ENCODE results near the gene EXD3. TPM values are rescaled to one million over a fixed set of nuclear protein-coding genes. Genes with fewer than 3 reads are reported as not detected.

The EXD3 gene
- total RNA-seq, 1 experiment from 2014 or later = 14.1 TPM

GRCh38 chr9:137432687-137433348 is 9.9 kb upstream of the EXD3 start:
- no peak for DNase-seq (ENCODE audit: low spot score)

GRCh38 chr9:137431416-137431931 is 8.5 kb upstream of the EXD3 start:
- DNase-seq (ENCODE audit: low spot score) = no peak

DNA sequence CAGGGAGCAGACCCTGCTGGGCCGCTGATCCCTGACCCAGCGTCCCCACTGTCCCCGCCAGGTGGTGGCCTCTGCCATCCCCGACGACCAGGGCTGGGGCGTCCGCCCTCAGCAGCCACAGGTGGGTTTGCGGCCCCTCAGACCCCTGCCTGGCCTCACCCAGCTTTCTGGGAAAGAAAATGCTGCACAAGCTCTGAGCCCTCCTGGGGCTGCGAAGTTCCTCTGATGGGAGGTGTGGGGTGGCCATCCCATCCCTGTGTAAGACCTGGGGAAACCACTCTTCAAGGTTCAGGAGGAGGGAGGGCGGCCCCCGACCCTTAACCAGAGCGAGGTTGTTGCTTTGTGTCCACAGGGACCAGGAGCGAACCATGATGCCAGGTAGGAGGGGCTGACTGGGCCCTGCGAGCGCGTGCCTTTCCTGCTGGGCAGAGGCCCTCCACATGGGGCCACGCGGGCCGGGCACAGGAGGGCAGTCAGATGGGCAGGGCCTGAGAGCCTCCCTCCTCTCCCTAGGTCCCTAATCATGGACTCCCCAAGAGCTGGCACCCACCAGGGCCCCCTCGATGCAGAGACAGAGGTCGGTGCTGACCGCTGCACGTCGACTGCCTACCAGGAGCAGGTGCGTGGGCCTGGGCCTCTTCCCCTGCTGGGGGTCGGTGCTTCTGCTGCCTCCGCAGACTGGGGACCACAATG is 7.9 kb upstream of the EXD3 start:
- DNase-seq (ENCODE audit: low spot score) = no peak

DNA sequence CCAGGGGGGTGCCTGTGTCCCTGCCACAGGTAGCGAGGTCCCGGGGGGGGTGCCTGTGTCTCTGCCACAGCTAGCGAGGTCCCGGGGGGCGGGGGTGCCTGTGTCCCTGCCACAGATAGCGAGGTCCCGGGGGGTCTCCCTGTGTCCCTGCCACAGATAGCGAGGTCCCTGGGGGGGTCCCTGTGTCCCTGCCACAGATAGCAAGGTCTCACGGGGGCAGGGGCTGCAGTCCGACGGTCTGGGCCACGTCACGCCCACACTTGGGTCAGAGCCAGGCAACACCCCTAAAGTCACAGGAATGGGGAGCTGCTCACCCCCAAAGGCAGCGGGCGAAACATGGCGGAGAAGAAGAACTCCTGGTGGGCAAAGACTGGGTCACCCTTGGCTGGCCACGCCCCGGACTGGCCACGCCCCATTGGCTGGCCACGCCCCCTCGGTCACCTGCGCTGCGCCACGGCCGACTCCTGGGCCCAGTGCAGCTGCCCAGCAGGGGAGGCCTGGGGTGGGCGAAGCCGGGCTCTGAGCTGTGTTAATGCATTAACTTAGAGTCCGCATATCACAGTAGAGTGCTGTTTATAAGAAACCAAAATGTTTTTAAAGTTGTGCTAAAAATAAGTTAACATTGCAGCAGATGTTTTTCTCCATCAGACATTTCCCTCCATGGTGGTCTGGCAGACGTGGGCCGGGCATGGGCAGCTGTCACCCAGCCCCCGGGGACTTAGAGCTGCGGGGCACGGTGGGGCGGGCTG is 7.2 kb upstream of the EXD3 start:
- DNase-seq (ENCODE audit: low spot score) = peak; percentile 64

GRCh38 chr9:137429546-137429890 is 6.6 kb upstream of the EXD3 start:
- DNase-seq (ENCODE audit: low spot score) = no peak

DNA sequence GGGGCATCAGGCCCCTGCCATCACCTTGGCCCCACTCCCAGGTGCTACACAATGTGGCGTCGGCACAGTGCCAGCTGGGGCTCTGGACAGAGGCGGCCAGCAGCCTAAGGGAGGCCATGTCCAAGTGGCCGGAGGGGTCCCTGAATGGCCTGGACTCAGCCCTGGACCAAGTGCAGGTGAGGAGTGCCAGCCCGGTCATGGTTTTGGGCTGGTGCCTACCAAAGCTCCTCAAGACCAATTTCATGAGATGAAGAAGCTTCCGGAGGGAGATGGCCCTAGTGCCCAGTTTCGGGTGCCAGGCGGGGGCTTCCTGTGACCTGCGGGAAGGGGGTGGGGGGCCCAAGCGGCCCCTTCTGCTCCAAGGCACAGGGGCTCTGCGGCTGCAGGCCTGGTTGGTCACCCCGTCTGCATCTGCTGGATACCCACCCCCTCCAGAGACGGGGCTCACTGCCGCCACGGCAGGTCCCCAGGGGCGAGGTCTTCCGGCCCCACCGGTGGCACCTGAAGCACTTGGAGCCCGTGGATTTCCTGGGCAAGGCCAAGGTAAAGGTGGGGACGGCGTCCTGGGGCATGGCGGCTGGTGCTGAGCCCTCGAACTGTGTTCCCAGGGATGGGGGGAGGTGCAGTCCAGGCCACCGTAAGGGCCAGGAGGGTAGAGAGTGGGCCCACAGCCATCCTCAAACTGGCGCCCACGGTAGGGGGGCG is 6.0 kb upstream of the EXD3 start:
- no peak for DNase-seq (ENCODE audit: low spot score)

DNA sequence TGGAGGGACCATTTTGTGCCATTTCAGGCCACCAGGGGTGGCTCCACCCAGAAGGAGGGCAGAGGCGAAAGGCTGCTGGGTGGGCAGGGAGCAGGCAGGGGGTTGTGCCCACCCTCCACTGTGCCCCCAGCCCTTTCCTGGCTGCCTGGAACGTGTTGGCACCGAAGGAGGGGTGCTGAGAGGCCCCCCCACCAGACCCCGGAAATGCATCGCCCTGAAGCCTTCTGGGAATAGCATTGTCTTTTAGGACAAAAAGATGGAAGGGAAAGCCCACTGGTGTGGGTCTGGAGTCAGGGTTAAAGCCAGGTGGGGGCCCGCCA is 5.3 kb upstream of the EXD3 start:
- no peak for DNase-seq (ENCODE audit: low spot score)

DNA sequence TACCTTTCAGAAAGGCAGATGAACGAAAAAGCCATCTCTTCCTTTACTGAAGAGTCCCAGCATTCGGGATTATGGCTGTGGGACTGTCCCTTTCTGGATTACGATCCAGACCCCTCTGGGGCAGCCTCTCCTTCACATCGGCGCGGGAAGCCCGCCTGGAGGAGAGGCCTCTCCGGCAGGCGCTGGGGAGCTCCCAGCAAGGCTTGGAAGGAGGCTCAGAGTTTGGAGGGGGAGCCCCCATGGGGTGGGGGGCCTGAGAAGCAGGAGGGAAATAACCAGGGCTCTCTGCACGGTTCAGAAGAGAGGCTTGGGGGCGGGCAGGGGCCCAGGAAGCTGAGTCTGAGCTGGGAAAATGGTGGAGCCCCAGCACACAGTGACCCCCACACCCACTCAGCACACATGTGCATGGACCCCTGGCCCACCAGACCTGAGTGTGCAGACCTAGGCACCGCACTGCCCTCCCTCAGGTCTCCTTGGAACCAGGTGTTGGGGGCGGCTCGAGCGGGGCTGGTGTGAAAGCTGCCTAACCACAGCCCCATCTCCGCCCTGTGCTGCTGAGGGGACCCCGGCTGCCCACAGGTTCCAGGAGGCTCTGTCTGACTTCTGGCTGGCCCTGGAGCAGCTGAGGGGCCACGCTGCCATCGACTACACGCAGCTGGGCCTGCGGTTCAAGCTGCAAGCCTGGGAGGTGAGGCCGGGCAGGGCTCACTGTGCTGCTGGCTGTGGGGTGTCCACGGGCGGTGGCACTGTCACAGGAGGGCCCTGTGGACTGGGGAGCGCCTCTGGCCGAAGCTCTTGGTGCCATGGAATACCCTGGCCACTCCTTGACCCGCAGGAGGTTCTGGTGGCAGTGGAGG is 4.7 kb upstream of the EXD3 start:
- DNase-seq (ENCODE audit: low spot score) = no peak

DNA sequence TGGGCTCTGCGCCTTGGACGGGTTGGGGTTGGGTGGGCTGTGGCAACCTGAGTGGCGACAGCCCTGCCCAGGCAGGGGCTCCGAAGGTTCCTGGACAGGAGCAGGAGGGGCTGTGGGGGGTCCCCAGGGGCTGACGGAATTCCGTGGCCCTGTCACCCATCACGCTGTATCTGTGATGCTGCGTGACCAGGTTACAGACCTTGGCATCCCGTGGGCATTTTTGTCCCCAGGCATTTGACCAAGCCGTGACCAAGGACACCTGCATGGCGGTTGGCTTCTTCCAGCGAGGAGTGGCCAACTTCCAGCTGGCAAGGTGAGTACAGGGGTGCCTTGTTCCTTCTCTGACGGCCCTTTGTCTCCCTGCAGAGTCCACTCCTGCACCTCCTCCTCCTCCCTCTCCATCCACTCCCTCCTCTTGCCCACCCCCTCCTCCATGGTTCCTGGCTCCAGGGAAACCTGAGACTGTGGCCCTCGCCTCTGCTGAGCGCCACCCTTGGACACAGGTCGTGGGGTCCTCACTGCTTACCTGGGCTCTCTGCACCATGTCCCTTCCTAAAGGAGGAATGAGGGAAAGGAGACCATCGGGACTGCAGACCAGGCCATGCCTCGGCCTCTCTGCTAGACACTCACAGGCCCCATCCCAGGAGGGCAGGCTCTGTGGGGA is 3.2 kb upstream of the EXD3 start:
- no peak for DNase-seq (ENCODE audit: low spot score)

- no peak for DNase-seq (ENCODE audit: low spot score)
Observed at GRCh38 chr9:137423514-137424291, 741 bp upstream of the EXD3 start.

- DNase-seq (ENCODE audit: low spot score) = no peak
Observed at GRCh38 chr9:137421838-137422603, 941 bp downstream of the EXD3 start.

GRCh38 chr9:137417161-137418021 is 5.6 kb downstream of the EXD3 start:
- DNase-seq (ENCODE audit: low spot score) = no peak

GRCh38 chr9:137416563-137417151 is 6.3 kb downstream of the EXD3 start:
- DNase-seq (ENCODE audit: low spot score) = no peak

- DNase-seq (ENCODE audit: low spot score) = no peak
Observed at GRCh38 chr9:137416006-137416562, 6.9 kb downstream of the EXD3 start.

DNA sequence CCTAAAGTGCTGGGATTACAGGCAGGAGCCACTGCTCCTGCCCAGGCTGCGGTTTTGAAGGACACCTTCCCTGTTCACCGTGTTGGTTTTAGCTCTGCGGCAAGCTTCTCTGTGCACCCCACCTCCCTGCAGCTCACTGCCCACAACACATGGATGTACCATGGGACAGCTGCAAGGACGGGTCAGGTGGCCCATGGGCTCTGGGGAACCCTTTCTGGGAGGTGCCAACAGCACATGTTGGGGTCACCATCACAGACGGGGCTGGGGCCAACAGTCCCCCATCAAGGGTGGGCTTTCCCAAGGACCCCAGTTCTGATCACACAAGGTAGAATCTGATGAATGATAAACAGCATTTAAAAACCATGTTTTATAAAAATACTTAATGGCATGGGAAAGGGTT is 7.5 kb downstream of the EXD3 start:
- DNase-seq (ENCODE audit: low spot score) = no peak

GRCh38 chr9:137412431-137412830 is 10.5 kb downstream of the EXD3 start:
- DNase-seq (ENCODE audit: low spot score) = no peak

- DNase-seq (ENCODE audit: low spot score) = peak; percentile 90
Observed at GRCh38 chr9:137411645-137412380, 11.1 kb downstream of the EXD3 start.
